GM23338 (cell line): Measurements from ENCODE around the gene ENTREP3. TPM values are rescaled to one million over a fixed set of nuclear protein-coding genes. Genes with fewer than 3 reads are reported as not detected.

Experiments used
- ATAC-seq: fragments of 200-7000 bp; cut with Tn5 transposase; 3 replicates; pipeline ENCODE4 v1.9.1; 2020
- DNase-seq: peaks from one replicate; pipeline ENCODE4 v3.0.0-alpha.2; 2015; ENCODE audit warnings: low spot score
- H2AFZ ChIP-seq: fragments of 200-600 bp; sonication (generic); 2 replicates; pipeline ENCODE4 v1.8.0; 2016; ENCODE audit warnings: antibody characterized with exemption, mild to moderate bottlenecking, moderate library complexity
- H3F3A ChIP-seq: fragments of 200-600 bp; sonication (generic); replicated peaks from 2 replicates; pipeline ENCODE4 v1.8.0; 2017; ENCODE audit warnings: antibody characterized with exemption, mixed run types, low read depth
- H3K27ac ChIP-seq: fragments of 200-600 bp; sonication (generic); 2 replicates; pipeline ENCODE4 v1.6.1; 2016; ENCODE audit warnings: low read depth
- H3K27me3 ChIP-seq: fragments of 200-600 bp; sonication (generic); 2 replicates; pipeline ENCODE4 v1.8.0; 2016; ENCODE audit warnings: mild to moderate bottlenecking, mixed run types, moderate library complexity; ENCODE audit not compliant: insufficient read depth
- H3K36me3 ChIP-seq: fragments of 200-600 bp; sonication (generic); 2 replicates; pipeline ENCODE4 v1.8.0; 2016; ENCODE audit warnings: mild to moderate bottlenecking; ENCODE audit not compliant: insufficient read depth
- H3K4me1 ChIP-seq: fragments of 200-600 bp; sonication (generic); 2 replicates; pipeline ENCODE4 v1.8.0; 2016; ENCODE audit warnings: mild to moderate bottlenecking, moderate library complexity; ENCODE audit not compliant: insufficient read depth
- H3K4me2 ChIP-seq: fragments of 200-600 bp; sonication (generic); 2 replicates; pipeline ENCODE4 v1.7.1; 2017; ENCODE audit warnings: mixed run types
- H3K4me3 ChIP-seq: fragments of 200-600 bp; sonication (generic); 2 replicates; pipeline ENCODE4 v1.6.1; 2016; ENCODE audit warnings: mixed run types
- H3K79me2 ChIP-seq: fragments of 200-600 bp; sonication (generic); replicated peaks from 2 replicates; pipeline ENCODE4 v1.8.0; 2017; ENCODE audit warnings: mild to moderate bottlenecking; ENCODE audit not compliant: insufficient read depth
- H3K9me2 ChIP-seq: fragments of 200-600 bp; sonication (generic); 2 replicates; pipeline ENCODE4 v1.8.0; 2017; ENCODE audit not compliant: insufficient read depth
- H4K20me1 ChIP-seq: fragments of 200-600 bp; sonication (generic); replicated peaks from 2 replicates; pipeline ENCODE4 v1.8.0; 2017; ENCODE audit warnings: mild to moderate bottlenecking; ENCODE audit not compliant: insufficient read depth
- H3K27ac Mint-ChIP-seq: 2 replicates; pipeline ENCODE4 v1.8.0; 2020; ENCODE audit warnings: inconsistent platforms, mild to moderate bottlenecking, moderate library complexity, mixed read lengths
- H3K27me3 Mint-ChIP-seq: 3 replicates; pipeline ENCODE4 v1.8.0; 2022; ENCODE audit warnings: low read depth, mild to moderate bottlenecking, moderate library complexity, mixed read lengths, inconsistent platforms; ENCODE audit not compliant: insufficient read depth, poor library complexity
- H3K36me3 Mint-ChIP-seq: 3 replicates; pipeline ENCODE4 v1.8.0; 2021; ENCODE audit warnings: low read depth, mild to moderate bottlenecking, inconsistent platforms, moderate library complexity, mixed read lengths
- H3K4me1 Mint-ChIP-seq: 3 replicates; pipeline ENCODE4 v1.8.0; 2020; ENCODE audit warnings: mild to moderate bottlenecking, inconsistent platforms, mixed read lengths
- H3K4me3 Mint-ChIP-seq: 3 replicates; pipeline ENCODE4 v1.8.0; 2021; ENCODE audit warnings: moderate library complexity, mild to moderate bottlenecking, inconsistent platforms, mixed read lengths
- H3K9me3 Mint-ChIP-seq: 3 replicates; pipeline ENCODE4 v1.8.0; 2020; ENCODE audit warnings: moderate library complexity, mild to moderate bottlenecking, inconsistent platforms, mixed read lengths
- CREB1 ChIP-seq: fragments of 250-450 bp; sonication (Bioruptor Pico); IDR thresholded peaks from 2 replicates; pipeline ENCODE4 v1.5.0; 2020; ENCODE audit warnings: low read depth, mild to moderate bottlenecking, moderate library complexity
- EZH2 ChIP-seq: fragments of 200-600 bp; sonication (generic); IDR thresholded peaks from one replicate; pipeline ENCODE4 v1.8.0; 2017; ENCODE audit warnings: antibody characterized with exemption, mild to moderate bottlenecking, low read depth; ENCODE audit not compliant: unreplicated experiment
- EZH2phosphoT487 ChIP-seq: fragments of 200-600 bp; sonication (generic); IDR thresholded peaks from one replicate; pipeline ENCODE4 v1.8.1; 2018; ENCODE audit warnings: antibody characterized with exemption; ENCODE audit not compliant: unreplicated experiment
- JUNB ChIP-seq: IDR thresholded peaks from one replicate; pipeline ENCODE4 v1.6.1; 2016; ENCODE audit warnings: antibody characterized with exemption; ENCODE audit not compliant: unreplicated experiment
- NANOG ChIP-seq: IDR thresholded peaks from 2 replicates; pipeline ENCODE4 v1.6.1; 2016; ENCODE audit warnings: antibody characterized with exemption, borderline replicate concordance
- polyA plus RNA-seq: library from polyadenylated mRNA; unstranded; fragments of >200 nt; fragmentation: Nextera tagmentation; extraction: Ambion mirVana; gene quantifications from 2 replicates; pipeline ENCODE4 v1.2.1, GENCODE V29; 2016
- total RNA-seq: library from RNA; depleted of rRNA; stranded (reverse); fragments of >200 nt; shearing (Covaris generic); gene quantifications from 2 replicates; pipeline ENCODE4 v1.2.3, GENCODE V29; 2014
- TF ChIP-seq, protein P1 (sequence below): IDR thresholded peaks from 2 replicates; pipeline ENCODE4 v1.6.1; 2016; ENCODE audit warnings: antibody characterized with exemption
- TF ChIP-seq, protein P2 (sequence below): fragments of 250-450 bp; sonication (Bioruptor Pico); IDR thresholded peaks from 2 replicates; pipeline ENCODE4 v1.5.0; 2020; ENCODE audit warnings: mild to moderate bottlenecking, moderate library complexity
- TF ChIP-seq, protein P3 (sequence below), 2 experiments: fragments of 200-600 bp in 1 of 2; sonication (generic) in 1 of 2; conservative IDR thresholded peaks; 2 replicates each; pipeline versions ENCODE4 v1.5.1 to v1.6.1; 2016 to 2017; ENCODE audit warnings: antibody characterized with exemption in 2 of 2, low read depth in 2 of 2, mild to moderate bottlenecking in 2 of 2, moderate library complexity in 1 of 2
- TF ChIP-seq, protein P4 (sequence below): IDR thresholded peaks from one replicate; pipeline ENCODE4 v1.6.1; 2018; ENCODE audit warnings: antibody characterized with exemption; ENCODE audit not compliant: unreplicated experiment

The ENTREP3 gene
- total and polyA plus RNA-seq, 2 experiments from 2014 or later, result 18.6 to 46.3 TPM

DNA sequence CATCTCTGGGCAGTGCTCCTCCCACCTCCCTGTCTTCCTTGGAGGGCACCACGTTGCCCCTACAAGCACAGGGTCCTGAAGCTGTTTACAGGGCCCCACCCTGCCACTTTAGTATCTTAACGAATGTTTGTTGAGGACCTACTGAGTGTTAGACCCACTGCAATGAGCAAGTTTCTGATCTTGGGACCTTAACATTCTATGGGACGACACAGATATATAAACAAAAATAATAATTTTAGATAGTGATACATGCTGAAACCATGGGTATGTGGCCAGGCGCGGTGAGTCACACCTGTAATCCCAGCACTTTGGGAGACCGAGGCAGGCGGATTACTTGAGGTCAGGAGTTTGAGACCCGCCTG, 10.1 kb downstream of the ENTREP3 start (continued):
- TF ChIP-seq, protein P1, sequence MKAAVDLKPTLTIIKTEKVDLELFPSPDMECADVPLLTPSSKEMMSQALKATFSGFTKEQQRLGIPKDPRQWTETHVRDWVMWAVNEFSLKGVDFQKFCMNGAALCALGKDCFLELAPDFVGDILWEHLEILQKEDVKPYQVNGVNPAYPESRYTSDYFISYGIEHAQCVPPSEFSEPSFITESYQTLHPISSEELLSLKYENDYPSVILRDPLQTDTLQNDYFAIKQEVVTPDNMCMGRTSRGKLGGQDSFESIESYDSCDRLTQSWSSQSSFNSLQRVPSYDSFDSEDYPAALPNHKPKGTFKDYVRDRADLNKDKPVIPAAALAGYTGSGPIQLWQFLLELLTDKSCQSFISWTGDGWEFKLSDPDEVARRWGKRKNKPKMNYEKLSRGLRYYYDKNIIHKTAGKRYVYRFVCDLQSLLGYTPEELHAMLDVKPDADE, result no peak
- no peak for TF ChIP-seq NANOG

DNA sequence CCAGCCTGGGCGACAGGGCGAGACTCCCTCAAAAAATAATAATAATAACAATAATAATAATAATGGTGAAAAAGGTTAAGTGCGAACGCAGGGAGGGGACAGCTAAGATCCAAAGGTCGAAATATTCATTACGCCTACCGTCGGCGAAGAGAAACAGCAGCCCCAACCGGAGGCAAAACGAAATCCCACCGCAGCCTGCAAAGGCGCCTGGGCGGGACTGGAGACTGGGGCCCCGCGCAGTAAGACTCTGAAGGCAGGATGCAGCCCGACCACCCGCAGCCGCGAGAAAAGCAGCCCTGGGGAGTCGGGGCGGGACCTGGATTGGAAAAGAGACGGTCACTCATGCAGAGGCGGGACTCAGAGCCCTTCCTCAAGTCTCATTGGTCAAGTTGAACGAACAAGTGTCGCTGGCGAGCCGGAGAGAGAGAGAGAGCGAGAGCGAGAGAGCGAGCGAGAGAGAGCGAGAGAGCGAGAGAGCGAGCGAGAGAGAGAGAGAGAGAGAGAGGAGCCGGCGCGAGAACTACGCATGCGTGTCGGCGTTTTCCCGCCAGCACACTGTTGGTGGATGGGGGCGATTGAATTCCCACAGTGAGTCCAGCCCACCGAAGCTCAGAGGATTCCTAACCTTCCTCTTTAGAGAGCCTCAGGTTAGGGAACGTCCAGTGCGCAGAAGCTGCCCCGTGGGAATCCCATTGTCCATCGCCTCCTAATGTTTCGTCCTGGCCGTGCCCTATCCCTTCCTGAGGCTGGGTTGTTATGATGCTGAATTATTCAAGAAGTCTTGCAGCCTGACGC, 10.7 kb downstream of the ENTREP3 start:
- peaks cover 30% of the 10 kb centered on the region for H3K27me3 ChIP-seq
- H3K4me1 ChIP-seq, result peaks cover 19% of the 10 kb centered on the region
- H3K27ac Mint-ChIP-seq, result peak overlapping the region; percentile 47
- no peaks in the 10 kb centered on the region for H4K20me1 ChIP-seq
- H3K4me2 ChIP-seq, result peak overlapping the region; percentile 90
- H3K4me1 Mint-ChIP-seq, result peaks cover 17% of the 10 kb centered on the region
- H3K36me3 Mint-ChIP-seq, result peaks cover 23% of the 10 kb centered on the region; the same call in 2 of the 3 replicates
- peaks cover 33% of the 10 kb centered on the region for H3K27me3 Mint-ChIP-seq
- peak overlapping the region; percentile 69 for H3K4me3 Mint-ChIP-seq
- H3K4me3 ChIP-seq, result peak overlapping the region; percentile 70
- ATAC-seq (peak; percentile 92), DNase-seq (peak; percentile 100)
- no peaks in the 10 kb centered on the region for H3K9me3 Mint-ChIP-seq
- no peaks in the 10 kb centered on the region for H3K36me3 ChIP-seq
- H3K79me2 ChIP-seq, result 0 out of 2 replicates have a peak, but pooled peaks cover 7% of the 10 kb centered on the region
- peak overlapping the region; percentile 91 for H3K27ac ChIP-seq
- H2AFZ ChIP-seq, result peak overlapping the region; percentile 2
- 0 out of 2 replicates have a peak, but pooled peaks cover 10% of the 10 kb centered on the region for H3F3A ChIP-seq
- no peaks in the 10 kb centered on the region for H3K9me2 ChIP-seq
- no peak for TF ChIP-seq JUNB
- no peak for TF ChIP-seq EZH2
- TF ChIP-seq, protein P2, sequence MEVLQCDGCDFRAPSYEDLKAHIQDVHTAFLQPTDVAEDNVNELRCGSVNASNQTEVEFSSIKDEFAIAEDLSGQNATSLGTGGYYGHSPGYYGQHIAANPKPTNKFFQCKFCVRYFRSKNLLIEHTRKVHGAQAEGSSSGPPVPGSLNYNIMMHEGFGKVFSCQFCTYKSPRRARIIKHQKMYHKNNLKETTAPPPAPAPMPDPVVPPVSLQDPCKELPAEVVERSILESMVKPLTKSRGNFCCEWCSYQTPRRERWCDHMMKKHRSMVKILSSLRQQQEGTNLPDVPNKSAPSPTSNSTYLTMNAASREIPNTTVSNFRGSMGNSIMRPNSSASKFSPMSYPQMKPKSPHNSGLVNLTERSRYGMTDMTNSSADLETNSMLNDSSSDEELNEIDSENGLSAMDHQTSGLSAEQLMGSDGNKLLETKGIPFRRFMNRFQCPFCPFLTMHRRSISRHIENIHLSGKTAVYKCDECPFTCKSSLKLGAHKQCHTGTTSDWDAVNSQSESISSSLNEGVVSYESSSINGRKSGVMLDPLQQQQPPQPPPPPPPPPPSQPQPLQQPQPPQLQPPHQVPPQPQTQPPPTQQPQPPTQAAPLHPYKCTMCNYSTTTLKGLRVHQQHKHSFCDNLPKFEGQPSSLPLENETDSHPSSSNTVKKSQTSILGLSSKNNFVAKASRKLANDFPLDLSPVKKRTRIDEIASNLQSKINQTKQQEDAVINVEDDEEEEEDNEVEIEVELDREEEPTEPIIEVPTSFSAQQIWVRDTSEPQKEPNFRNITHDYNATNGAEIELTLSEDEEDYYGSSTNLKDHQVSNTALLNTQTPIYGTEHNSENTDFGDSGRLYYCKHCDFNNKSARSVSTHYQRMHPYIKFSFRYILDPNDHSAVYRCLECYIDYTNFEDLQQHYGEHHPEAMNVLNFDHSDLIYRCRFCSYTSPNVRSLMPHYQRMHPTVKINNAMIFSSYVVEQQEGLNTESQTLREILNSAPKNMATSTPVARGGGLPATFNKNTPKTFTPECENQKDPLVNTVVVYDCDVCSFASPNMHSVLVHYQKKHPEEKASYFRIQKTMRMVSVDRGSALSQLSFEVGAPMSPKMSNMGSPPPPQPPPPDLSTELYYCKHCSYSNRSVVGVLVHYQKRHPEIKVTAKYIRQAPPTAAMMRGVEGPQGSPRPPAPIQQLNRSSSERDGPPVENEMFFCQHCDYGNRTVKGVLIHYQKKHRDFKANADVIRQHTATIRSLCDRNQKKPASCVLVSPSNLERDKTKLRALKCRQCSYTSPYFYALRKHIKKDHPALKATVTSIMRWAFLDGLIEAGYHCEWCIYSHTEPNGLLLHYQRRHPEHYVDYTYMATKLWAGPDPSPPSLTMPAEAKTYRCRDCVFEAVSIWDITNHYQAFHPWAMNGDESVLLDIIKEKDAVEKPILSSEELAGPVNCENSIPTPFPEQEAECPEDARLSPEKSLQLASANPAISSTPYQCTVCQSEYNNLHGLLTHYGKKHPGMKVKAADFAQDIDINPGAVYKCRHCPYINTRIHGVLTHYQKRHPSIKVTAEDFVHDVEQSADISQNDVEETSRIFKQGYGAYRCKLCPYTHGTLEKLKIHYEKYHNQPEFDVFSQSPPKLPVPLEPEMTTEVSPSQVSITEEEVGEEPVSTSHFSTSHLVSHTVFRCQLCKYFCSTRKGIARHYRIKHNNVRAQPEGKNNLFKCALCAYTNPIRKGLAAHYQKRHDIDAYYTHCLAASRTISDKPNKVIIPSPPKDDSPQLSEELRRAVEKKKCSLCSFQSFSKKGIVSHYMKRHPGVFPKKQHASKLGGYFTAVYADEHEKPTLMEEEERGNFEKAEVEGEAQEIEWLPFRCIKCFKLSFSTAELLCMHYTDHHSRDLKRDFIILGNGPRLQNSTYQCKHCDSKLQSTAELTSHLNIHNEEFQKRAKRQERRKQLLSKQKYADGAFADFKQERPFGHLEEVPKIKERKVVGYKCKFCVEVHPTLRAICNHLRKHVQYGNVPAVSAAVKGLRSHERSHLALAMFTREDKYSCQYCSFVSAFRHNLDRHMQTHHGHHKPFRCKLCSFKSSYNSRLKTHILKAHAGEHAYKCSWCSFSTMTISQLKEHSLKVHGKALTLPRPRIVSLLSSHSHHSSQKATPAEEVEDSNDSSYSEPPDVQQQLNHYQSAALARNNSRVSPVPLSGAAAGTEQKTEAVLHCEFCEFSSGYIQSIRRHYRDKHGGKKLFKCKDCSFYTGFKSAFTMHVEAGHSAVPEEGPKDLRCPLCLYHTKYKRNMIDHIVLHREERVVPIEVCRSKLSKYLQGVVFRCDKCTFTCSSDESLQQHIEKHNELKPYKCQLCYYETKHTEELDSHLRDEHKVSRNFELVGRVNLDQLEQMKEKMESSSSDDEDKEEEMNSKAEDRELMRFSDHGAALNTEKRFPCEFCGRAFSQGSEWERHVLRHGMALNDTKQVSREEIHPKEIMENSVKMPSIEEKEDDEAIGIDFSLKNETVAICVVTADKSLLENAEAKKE (CRISPR knock-in tag), result no peak
- TF ChIP-seq, protein P3, sequence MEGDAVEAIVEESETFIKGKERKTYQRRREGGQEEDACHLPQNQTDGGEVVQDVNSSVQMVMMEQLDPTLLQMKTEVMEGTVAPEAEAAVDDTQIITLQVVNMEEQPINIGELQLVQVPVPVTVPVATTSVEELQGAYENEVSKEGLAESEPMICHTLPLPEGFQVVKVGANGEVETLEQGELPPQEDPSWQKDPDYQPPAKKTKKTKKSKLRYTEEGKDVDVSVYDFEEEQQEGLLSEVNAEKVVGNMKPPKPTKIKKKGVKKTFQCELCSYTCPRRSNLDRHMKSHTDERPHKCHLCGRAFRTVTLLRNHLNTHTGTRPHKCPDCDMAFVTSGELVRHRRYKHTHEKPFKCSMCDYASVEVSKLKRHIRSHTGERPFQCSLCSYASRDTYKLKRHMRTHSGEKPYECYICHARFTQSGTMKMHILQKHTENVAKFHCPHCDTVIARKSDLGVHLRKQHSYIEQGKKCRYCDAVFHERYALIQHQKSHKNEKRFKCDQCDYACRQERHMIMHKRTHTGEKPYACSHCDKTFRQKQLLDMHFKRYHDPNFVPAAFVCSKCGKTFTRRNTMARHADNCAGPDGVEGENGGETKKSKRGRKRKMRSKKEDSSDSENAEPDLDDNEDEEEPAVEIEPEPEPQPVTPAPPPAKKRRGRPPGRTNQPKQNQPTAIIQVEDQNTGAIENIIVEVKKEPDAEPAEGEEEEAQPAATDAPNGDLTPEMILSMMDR (conservative IDR thresholded peaks at IDR 0.05; ENCODE audit: low read depth in 2 of 2), result peak in 1 of 2 experiments; percentile 38; a peak in 2 of 4 replicates
- TF ChIP-seq, protein P4, sequence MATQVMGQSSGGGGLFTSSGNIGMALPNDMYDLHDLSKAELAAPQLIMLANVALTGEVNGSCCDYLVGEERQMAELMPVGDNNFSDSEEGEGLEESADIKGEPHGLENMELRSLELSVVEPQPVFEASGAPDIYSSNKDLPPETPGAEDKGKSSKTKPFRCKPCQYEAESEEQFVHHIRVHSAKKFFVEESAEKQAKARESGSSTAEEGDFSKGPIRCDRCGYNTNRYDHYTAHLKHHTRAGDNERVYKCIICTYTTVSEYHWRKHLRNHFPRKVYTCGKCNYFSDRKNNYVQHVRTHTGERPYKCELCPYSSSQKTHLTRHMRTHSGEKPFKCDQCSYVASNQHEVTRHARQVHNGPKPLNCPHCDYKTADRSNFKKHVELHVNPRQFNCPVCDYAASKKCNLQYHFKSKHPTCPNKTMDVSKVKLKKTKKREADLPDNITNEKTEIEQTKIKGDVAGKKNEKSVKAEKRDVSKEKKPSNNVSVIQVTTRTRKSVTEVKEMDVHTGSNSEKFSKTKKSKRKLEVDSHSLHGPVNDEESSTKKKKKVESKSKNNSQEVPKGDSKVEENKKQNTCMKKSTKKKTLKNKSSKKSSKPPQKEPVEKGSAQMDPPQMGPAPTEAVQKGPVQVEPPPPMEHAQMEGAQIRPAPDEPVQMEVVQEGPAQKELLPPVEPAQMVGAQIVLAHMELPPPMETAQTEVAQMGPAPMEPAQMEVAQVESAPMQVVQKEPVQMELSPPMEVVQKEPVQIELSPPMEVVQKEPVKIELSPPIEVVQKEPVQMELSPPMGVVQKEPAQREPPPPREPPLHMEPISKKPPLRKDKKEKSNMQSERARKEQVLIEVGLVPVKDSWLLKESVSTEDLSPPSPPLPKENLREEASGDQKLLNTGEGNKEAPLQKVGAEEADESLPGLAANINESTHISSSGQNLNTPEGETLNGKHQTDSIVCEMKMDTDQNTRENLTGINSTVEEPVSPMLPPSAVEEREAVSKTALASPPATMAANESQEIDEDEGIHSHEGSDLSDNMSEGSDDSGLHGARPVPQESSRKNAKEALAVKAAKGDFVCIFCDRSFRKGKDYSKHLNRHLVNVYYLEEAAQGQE, result no peak
- TF ChIP-seq CREB1, result peak; percentile 89
- no peak for TF ChIP-seq EZH2phosphoT487
- TF ChIP-seq, protein P1, result peak; percentile 58
